HFF-Myc (cell line): ENCODE data around the gene KCNAB1.

ENCODE experiments used
- DNase-seq: peaks from one replicate; pipeline ENCODE4 v3.0.0-alpha.2; 2011; ENCODE audit warnings: low read depth; ENCODE audit errors: extremely low read depth
- H3K4me3 ChIP-seq: replicated peaks from 2 replicates; pipeline ENCODE4 v1.5.1; 2011; ENCODE audit warnings: low read depth, mild to moderate bottlenecking, control low read depth, low read length
- TF ChIP-seq, protein P1 (sequence below): IDR thresholded peaks from 2 replicates; pipeline ENCODE4 v1.5.1; 2012; ENCODE audit warnings: mild to moderate bottlenecking, low read depth, low read length, control low read depth; ENCODE audit errors: missing control alignments

KCNAB1 gene

DNA sequence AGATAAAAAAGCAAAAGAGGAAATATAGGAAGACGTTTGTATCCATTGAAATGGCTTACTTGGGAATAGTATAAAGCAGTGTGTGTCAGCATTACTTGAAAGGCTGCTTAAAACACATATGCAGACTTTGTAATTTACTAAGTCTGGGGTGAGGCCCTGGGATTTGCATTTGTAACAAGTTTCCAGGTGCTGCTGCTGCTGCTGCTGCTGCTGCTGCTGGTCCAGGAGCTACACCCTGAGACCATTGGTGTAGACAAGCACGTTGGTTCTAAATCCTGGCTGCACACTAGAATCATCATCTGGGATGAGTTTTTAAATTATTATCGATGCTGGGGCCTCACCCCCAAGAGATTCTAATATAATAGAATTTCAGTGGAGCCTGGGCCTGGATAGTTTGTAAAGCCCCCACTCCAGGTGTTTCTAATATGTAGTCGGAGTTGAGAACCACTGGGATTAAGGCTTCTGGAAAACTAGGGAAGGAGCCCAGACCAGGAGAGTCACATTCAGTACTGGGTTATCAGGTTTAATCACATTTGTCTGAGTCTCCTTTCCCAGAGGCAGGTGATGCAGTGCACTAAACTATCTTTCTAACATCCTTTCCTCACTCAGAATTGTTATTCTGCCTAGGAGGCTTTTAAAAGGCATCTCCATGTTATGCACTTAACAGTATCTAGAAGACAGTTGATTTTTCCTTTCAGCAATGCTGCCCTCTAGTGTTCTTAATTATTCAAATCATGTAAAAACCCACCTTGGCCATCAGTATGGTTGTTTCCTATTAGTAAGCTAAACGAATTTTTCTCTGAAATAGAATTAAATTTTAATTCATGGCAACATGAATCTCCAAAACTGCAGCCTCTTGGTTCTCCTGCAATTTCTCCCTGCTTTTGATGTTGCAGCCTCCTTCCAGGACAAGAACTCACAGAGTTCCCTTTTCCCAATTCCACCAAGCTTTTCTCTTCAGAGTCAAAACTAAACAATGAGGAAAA is 389.1 kb downstream of the KCNAB1 start:
- H3K4me3 ChIP-seq, result no peak overlapping the region
- DNase-seq, result no peak
- TF ChIP-seq, protein P1, sequence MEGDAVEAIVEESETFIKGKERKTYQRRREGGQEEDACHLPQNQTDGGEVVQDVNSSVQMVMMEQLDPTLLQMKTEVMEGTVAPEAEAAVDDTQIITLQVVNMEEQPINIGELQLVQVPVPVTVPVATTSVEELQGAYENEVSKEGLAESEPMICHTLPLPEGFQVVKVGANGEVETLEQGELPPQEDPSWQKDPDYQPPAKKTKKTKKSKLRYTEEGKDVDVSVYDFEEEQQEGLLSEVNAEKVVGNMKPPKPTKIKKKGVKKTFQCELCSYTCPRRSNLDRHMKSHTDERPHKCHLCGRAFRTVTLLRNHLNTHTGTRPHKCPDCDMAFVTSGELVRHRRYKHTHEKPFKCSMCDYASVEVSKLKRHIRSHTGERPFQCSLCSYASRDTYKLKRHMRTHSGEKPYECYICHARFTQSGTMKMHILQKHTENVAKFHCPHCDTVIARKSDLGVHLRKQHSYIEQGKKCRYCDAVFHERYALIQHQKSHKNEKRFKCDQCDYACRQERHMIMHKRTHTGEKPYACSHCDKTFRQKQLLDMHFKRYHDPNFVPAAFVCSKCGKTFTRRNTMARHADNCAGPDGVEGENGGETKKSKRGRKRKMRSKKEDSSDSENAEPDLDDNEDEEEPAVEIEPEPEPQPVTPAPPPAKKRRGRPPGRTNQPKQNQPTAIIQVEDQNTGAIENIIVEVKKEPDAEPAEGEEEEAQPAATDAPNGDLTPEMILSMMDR, result peak; percentile 20

GRCh38 chr3:156511987-156512677 is 391.8 kb downstream of the KCNAB1 start:
- no peak overlapping the region for H3K4me3 ChIP-seq
- TF ChIP-seq, protein P1, result no peak
- DNase-seq, result no peak

- H3K4me3 ChIP-seq, result no peak overlapping the region
- no peak for DNase-seq
- TF ChIP-seq, protein P1, result no peak
Observed at GRCh38 chr3:156513619-156514018, 393.2 kb downstream of the KCNAB1 start.

DNA sequence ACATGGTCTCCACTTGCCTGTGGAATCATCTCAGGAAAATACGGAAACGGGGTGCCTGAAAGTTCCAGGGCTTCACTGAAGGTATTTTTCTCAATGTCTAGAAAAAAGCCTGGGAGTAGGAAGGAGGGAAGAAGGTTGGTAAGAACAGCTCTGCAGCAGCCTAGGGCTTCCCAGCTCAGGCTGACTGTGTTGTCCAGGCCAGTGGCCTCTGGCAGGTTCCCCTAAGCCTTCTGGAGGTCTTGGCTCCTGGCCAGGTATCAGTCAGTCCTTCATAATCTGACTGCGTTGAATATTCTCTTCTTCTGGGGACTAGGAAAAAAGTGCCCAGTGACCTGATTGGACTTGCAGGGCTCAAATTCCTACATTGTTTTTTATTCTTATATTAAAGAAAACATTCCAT is 395.9 kb downstream of the KCNAB1 start:
- TF ChIP-seq, protein P1, result no peak
- DNase-seq, result no peak
- no peak overlapping the region for H3K4me3 ChIP-seq

DNA sequence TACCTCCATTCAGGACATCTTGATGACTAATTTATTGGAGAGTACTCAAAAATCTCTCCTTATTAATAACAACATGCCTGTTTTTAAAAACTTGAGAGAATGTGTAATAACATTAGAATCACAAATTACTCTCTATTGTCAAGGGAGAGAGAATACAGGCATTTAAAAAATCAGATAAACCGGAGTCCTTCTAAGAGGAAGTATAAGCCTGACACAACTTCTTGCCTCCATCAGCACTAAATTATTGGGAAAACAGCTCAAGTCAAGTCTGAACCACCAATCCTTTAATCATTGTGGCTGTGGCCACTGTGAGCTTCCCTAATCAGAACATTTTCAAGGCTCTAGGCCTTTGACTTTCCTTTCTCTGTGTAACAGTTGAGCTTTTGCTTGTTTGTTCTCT is 396.6 kb downstream of the KCNAB1 start:
- no peak overlapping the region for H3K4me3 ChIP-seq
- DNase-seq, result no peak
- TF ChIP-seq, protein P1, result no peak

DNA sequence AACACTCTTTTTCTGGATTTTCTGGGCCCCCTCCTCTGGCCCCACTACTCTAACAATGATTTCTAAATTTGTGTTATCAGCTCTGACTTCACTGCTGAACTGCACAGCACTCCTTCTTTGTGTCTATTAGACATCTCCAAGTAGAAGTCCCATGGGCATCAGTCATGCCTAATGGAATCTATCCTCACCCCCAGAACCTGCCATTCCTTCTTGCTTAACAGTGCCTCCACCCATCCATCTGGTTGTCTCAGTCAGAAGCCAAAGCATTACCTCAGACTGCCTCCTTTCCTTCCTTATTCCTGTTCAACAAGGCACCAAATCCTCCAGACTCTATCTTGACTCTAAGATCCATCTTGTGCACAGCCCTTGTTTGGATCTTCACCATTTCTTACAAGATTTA is 398.3 kb downstream of the KCNAB1 start:
- no peak overlapping the region for H3K4me3 ChIP-seq
- TF ChIP-seq, protein P1, result no peak
- DNase-seq, result no peak
